Right lobe of liver (tissue), 4 donors: ENCODE data around the gene OXER1.

Experiments
- POLR2A ChIP-seq: fragments of 450-650 bp; IDR thresholded peaks from one replicate; pipeline ENCODE4 v1.6.1; 2017; ENCODE audit warnings: antibody characterized with exemption, mild to moderate bottlenecking
- TF ChIP-seq, protein P1 (sequence below), 4 donors: fragments of 200-600 bp in 3 of 4; fragments of 450-650 bp in 1 of 4; IDR thresholded peaks; one replicate each; pipeline versions ENCODE4 v1.5.1 to v1.8.0; 2016 to 2022; ENCODE audit warnings: antibody characterized with exemption in 4 of 4, mild to moderate bottlenecking in 2 of 4
- donor health status: DM: no; HTN: no; CAD: no.
- donor health status: DM: no; HTN: no; CAD: no.
- donor health status: DM: no; HTN: yes; CAD: no.

GRCh38 chr2:42721898-42722297 lies 42.0 kb downstream of the OXER1 start:
- no peak for TF ChIP-seq POLR2A
- TF ChIP-seq, protein P1, sequence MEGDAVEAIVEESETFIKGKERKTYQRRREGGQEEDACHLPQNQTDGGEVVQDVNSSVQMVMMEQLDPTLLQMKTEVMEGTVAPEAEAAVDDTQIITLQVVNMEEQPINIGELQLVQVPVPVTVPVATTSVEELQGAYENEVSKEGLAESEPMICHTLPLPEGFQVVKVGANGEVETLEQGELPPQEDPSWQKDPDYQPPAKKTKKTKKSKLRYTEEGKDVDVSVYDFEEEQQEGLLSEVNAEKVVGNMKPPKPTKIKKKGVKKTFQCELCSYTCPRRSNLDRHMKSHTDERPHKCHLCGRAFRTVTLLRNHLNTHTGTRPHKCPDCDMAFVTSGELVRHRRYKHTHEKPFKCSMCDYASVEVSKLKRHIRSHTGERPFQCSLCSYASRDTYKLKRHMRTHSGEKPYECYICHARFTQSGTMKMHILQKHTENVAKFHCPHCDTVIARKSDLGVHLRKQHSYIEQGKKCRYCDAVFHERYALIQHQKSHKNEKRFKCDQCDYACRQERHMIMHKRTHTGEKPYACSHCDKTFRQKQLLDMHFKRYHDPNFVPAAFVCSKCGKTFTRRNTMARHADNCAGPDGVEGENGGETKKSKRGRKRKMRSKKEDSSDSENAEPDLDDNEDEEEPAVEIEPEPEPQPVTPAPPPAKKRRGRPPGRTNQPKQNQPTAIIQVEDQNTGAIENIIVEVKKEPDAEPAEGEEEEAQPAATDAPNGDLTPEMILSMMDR (IDR thresholded peaks at IDR 0.05) = no peak
